Measurements from ENCODE around the gene TCF4.
"Not testable (repeated sequence)": the region's sequence is repeated elsewhere in the genome, so short reads cannot be mapped to it uniquely, and the experiment has no call there.

Gene TCF4

GRCh38 chr18:55475916-55476315, 112.1 kb downstream of the TCF4 start:
- no peak for DNase-seq (ENCODE audit: low read depth in 2 of 2)

- DNase-seq (ENCODE audit: low read depth in 2 of 2) = no peak
Observed at GRCh38 chr18:55475467-55475866, 112.5 kb downstream of the TCF4 start.

GRCh38 chr18:55473560-55473959, 114.4 kb downstream of the TCF4 start:
- DNase-seq (ENCODE audit: low read depth in 2 of 2) = no peak

GRCh38 chr18:55473058-55473457, 114.9 kb downstream of the TCF4 start:
- DNase-seq (ENCODE audit: low read depth in 2 of 2) = no peak

- no peak for DNase-seq (ENCODE audit: low read depth in 2 of 2)
Observed at GRCh38 chr18:55470826-55471225, 117.2 kb downstream of the TCF4 start.

GRCh38 chr18:55469134-55469533, 118.9 kb downstream of the TCF4 start:
- DNase-seq (ENCODE audit: low read depth in 2 of 2) = not testable (repeated sequence)

GRCh38 chr18:55466789-55467188, 121.2 kb downstream of the TCF4 start:
- DNase-seq (ENCODE audit: low read depth in 2 of 2) = no peak

GRCh38 chr18:55465313-55465712, 122.7 kb downstream of the TCF4 start:
- DNase-seq (ENCODE audit: low read depth in 2 of 2) = no peak

GRCh38 chr18:55464581-55464980, 123.4 kb downstream of the TCF4 start:
- no peak for DNase-seq (ENCODE audit: low read depth in 2 of 2)

GRCh38 chr18:55462652-55463051, 125.3 kb downstream of the TCF4 start:
- DNase-seq (ENCODE audit: low read depth in 2 of 2) = no peak

GRCh38 chr18:55461848-55462247, 126.1 kb downstream of the TCF4 start:
- DNase-seq (ENCODE audit: low read depth in 2 of 2) = no peak

- no peak for DNase-seq (ENCODE audit: low read depth in 2 of 2)
Observed at GRCh38 chr18:55458456-55459203, 129.4 kb downstream of the TCF4 start.

GRCh38 chr18:55457028-55457427, 131.0 kb downstream of the TCF4 start:
- DNase-seq (ENCODE audit: low read depth in 2 of 2) = no peak

GRCh38 chr18:55455938-55456337, 132.1 kb downstream of the TCF4 start:
- no peak for DNase-seq (ENCODE audit: low read depth in 2 of 2)

- no peak for DNase-seq (ENCODE audit: low read depth in 2 of 2)
Observed at GRCh38 chr18:55453186-55453585, 134.8 kb downstream of the TCF4 start.

- no peak for DNase-seq (ENCODE audit: low read depth in 2 of 2)
Observed at GRCh38 chr18:55452123-55452611, 135.8 kb downstream of the TCF4 start.

GRCh38 chr18:55449412-55450140, 138.4 kb downstream of the TCF4 start:
- DNase-seq (ENCODE audit: low read depth in 2 of 2) = no peak

- no peak for DNase-seq (ENCODE audit: low read depth in 2 of 2)
Observed at GRCh38 chr18:55448420-55448819, 139.6 kb downstream of the TCF4 start.

GRCh38 chr18:55447672-55448018, 140.3 kb downstream of the TCF4 start:
- DNase-seq (ENCODE audit: low read depth in 2 of 2) = no peak

- DNase-seq (ENCODE audit: low read depth in 2 of 2) = no peak
Observed at GRCh38 chr18:55446996-55447671, 140.9 kb downstream of the TCF4 start.

GRCh38 chr18:55444536-55444935, 143.5 kb downstream of the TCF4 start:
- DNase-seq (ENCODE audit: low read depth in 2 of 2) = no peak

GRCh38 chr18:55443776-55444175, 144.2 kb downstream of the TCF4 start:
- DNase-seq (ENCODE audit: low read depth in 2 of 2) = no peak

- DNase-seq (ENCODE audit: low read depth in 2 of 2) = no peak
Observed at GRCh38 chr18:55442561-55442960, 145.4 kb downstream of the TCF4 start.

Measured in stimulated activated CD4-positive, alpha-beta T cell treated with anti-CD3 and anti-CD28 coated beads, Interleukin-4, amount 100 ng/mL, for 48 hours (primary cell).